ENCODE results near the gene SMPD1. TPM values are rescaled to one million over a fixed set of nuclear protein-coding genes. Genes with fewer than 3 reads are reported as not detected.

The SMPD1 gene
- total RNA-seq, 4 donors from 2014 or later = 19.2 to 56.1 (median 42.4) TPM

DNA sequence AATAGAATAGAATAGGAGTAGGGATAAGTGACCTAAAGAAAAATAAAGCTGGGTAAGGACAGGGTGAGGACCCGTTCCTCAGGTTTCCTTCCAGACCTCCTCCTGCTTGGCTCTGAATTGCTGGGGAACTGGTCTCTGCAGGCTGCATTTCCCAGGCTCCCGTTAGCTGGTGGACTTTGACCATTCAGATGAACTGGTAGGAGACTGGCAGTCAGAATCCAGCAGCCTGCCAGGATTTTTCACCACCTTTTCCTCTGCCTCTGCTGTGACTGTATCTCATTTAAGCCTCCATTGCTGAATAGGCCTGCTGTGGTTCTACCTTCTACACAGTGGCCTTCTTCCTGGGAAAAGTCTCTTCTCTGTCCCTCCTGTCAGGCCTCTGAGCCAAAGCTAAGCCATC lies 24.6 kb upstream of the SMPD1 start:
- DNase-seq (no peak), ATAC-seq (no peak)
- no peak overlapping the region for H3K27ac ChIP-seq
- no peaks in the 10 kb centered on the region for H3K9me3 ChIP-seq
- no peak overlapping the region for H3K4me3 ChIP-seq
- H3K36me3 ChIP-seq = no peaks in the 10 kb centered on the region
- H3K27me3 ChIP-seq = no peaks in the 10 kb centered on the region
- in situ Hi-C loops (cut with MboI; ENCODE audit: low sequenced_read_pairs in 4 of 4) = loop anchor here in 2 of 4 donors (25.0 kb wide), 2 partner anchors 128 to 353 kb away; partner anchors contain the start of genes CNGA4 (in 1 of the 2), FHIP1B (in 1 of the 2) and OR56A4 (in 1 of the 2)
- no peak for TF ChIP-seq POLR2A (IDR thresholded peaks at IDR 0.05)
- TF ChIP-seq, protein P1, sequence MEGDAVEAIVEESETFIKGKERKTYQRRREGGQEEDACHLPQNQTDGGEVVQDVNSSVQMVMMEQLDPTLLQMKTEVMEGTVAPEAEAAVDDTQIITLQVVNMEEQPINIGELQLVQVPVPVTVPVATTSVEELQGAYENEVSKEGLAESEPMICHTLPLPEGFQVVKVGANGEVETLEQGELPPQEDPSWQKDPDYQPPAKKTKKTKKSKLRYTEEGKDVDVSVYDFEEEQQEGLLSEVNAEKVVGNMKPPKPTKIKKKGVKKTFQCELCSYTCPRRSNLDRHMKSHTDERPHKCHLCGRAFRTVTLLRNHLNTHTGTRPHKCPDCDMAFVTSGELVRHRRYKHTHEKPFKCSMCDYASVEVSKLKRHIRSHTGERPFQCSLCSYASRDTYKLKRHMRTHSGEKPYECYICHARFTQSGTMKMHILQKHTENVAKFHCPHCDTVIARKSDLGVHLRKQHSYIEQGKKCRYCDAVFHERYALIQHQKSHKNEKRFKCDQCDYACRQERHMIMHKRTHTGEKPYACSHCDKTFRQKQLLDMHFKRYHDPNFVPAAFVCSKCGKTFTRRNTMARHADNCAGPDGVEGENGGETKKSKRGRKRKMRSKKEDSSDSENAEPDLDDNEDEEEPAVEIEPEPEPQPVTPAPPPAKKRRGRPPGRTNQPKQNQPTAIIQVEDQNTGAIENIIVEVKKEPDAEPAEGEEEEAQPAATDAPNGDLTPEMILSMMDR (IDR thresholded peaks at IDR 0.05 in 4 of 5, conservative IDR thresholded peaks at IDR 0.05 in 1 of 5) = no peak
- intact Hi-C loops (cut with DNase I; ENCODE audit: low total_unique reads) = no loop called here
- peaks cover 7% of the 10 kb centered on the region in 2 donors for H3K4me1 ChIP-seq

DNA sequence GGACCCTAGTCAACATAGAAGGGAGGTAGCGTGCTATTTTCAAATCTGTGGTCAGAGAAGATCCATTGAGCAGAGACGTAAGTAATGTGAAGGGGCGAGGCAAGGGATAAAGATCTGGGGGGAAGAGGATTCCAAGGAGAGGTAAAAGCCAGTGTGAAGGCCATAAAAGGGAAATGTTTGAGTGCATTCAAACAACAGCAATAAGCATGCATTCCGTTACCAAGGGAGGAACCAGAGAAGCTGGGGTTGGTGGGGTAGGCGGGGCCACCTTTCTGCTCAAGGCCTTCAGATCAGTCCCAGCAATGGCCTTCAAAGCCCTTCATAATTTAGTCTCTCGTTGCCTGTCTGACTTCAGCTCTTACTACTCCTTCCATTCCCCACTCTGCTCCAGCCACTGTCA lies 18.4 kb upstream of the SMPD1 start:
- no peaks in the 10 kb centered on the region for H3K9me3 ChIP-seq
- H3K4me1 ChIP-seq = no peaks in the 10 kb centered on the region
- TF ChIP-seq, protein P1 (IDR thresholded peaks at IDR 0.05 in 4 of 5, conservative IDR thresholded peaks at IDR 0.05 in 1 of 5) = no peak
- TF ChIP-seq POLR2A (IDR thresholded peaks at IDR 0.05) = no peak
- H3K27me3 ChIP-seq = no peaks in the 10 kb centered on the region
- no peak for DNase-seq
- intact Hi-C loops (cut with DNase I; ENCODE audit: low total_unique reads) (no loop called here), in situ Hi-C loops (cut with MboI; ENCODE audit: low sequenced_read_pairs in 4 of 4) (loop anchor here in 3 of 4 donors (10.0 to 25.0 kb wide), 4 partner anchors 73 to 360 kb away; partner anchors contain the start of genes CNGA4 (in 1 of the 3), FHIP1B (in 1 of the 3), HPX (in 1 of the 3) and OR56A4 (in 1 of the 3))
- H3K27ac ChIP-seq = no peak overlapping the region
- ATAC-seq = no peak
- H3K4me3 ChIP-seq = no peak overlapping the region
- H3K36me3 ChIP-seq = no peaks in the 10 kb centered on the region

DNA sequence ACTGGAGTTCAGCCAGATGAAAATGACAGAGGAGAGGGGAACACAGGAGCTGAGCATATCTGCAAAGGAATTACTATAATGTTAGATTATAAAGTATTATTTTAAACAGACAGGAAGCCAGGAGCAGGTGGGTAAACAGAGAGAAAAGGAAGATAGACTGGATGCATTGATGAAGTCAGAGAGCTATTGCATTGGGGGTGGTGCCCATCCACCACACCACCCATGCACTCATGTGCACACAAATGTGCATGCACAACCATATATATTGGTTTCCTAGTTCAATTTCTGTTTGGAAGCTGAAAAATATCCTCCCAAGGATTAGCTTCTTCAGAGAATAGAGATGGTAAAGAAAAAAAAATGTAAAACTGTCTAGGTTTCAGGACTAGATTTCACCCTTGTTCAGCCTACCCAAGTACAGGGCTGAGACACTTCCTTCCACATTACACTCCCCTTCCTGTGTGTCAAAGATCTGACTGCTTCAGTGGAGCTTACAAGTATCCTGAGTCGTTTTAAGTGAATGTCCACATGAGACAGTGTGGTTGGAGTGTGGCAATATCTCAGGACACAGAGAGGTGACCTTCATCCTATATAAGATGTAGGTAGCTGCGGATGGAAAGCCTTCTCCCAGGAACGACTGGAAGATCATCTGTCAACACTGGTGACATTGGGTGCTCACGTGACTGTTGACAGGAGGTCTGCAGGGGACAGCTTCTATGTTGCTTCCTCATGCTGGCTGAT lies 12.2 kb upstream of the SMPD1 start:
- ATAC-seq (peak in 1 of 2 donors; percentile 40), DNase-seq (no peak)
- intact Hi-C loops (cut with DNase I; ENCODE audit: low total_unique reads) (loop anchor here (2.0 kb wide), 1 partner anchor 127 kb away; no protein-coding TSS in a partner anchor), in situ Hi-C loops (cut with MboI; ENCODE audit: low sequenced_read_pairs in 4 of 4) (loop anchor here (5.0 to 10.0 kb wide), 3 partner anchors 64 to 127 kb away; partner anchors contain the start of gene HPX (in 4 of the 4))
- H3K27ac ChIP-seq = peak overlapping the region in 1 of 4 donors; percentile 3
- no peak for TF ChIP-seq POLR2A (IDR thresholded peaks at IDR 0.05)
- TF ChIP-seq, protein P1 (IDR thresholded peaks at IDR 0.05 in 4 of 5, conservative IDR thresholded peaks at IDR 0.05 in 1 of 5) = no peak
- H3K27me3 ChIP-seq = no peaks in the 10 kb centered on the region
- H3K9me3 ChIP-seq = no peaks in the 10 kb centered on the region
- H3K4me1 ChIP-seq = no peaks in the 10 kb centered on the region
- H3K4me3 ChIP-seq = no peak overlapping the region
- no peaks in the 10 kb centered on the region for H3K36me3 ChIP-seq

DNA sequence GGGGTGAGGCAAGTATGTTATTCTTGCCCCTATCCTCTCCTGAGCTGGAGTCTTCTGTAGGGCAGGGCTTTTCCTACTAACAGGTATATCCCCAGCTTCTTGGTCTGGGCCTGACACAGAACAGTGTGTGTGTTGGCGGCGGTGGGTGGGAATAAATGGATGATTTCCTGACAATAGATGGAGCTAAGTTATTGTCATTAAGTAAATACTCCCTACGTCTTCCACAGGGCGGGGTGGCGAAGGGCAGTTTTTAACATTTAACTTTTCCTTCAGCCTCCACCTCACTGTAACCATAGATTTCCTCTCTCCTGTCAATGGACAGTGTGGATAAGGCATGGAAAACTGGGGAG lies 11.7 kb upstream of the SMPD1 start:
- DNase-seq (no peak), ATAC-seq (no peak)
- Histone ChIP-seq H3K27ac (peak overlapping the region in 1 of 4 donors; percentile 3), H3K27me3 (no peaks in the 10 kb centered on the region), H3K36me3 (no peaks in the 10 kb centered on the region), H3K9me3 (no peaks in the 10 kb centered on the region), H3K4me1 (no peaks in the 10 kb centered on the region), H3K4me3 (no peak overlapping the region)
- intact Hi-C loops (cut with DNase I; ENCODE audit: low total_unique reads) (loop anchor here (2.0 kb wide), 1 partner anchor 126 kb away; no protein-coding TSS in a partner anchor), in situ Hi-C loops (cut with MboI; ENCODE audit: low sequenced_read_pairs in 4 of 4) (loop anchor here (5.0 to 10.0 kb wide), 3 partner anchors 64 to 126 kb away; partner anchors contain the start of gene HPX (in 4 of the 4))
- TF ChIP-seq POLR2A (IDR thresholded peaks at IDR 0.05) = no peak
- TF ChIP-seq, protein P1 (IDR thresholded peaks at IDR 0.05 in 4 of 5, conservative IDR thresholded peaks at IDR 0.05 in 1 of 5) = no peak
